Peyer's patch (tissue), 4 donors: Measurements from ENCODE around the gene IL20RB. TPM values are rescaled to one million over a fixed set of nuclear protein-coding genes. Genes with fewer than 3 reads are reported as not detected.
A peak's percentile ranks its signal among the peaks of the same experiment; 100 is the strongest.

Experiments used
- DNase-seq, 3 donors: peaks; one replicate each; pipeline ENCODE4 v3.0.0-alpha.2; 2017 to 2019
- H3K27ac ChIP-seq, 4 donors: fragments of 200-600 bp; sonication (generic); one replicate each; pipeline ENCODE4 v1.5.1; 2016 to 2019
- H3K27me3 ChIP-seq, 2 donors: fragments of 200-600 bp; sonication (generic); one replicate each; pipeline ENCODE4 v1.5.1; 2019
- H3K36me3 ChIP-seq, 3 donors: fragments of 200-600 bp; sonication (generic); one replicate each; pipeline ENCODE4 v1.5.1; 2016 to 2019
- H3K4me1 ChIP-seq, 4 donors: fragments of 200-600 bp; sonication (generic); one replicate each; pipeline ENCODE4 v1.5.1; 2016 to 2019
- H3K4me3 ChIP-seq, 4 donors: fragments of 200-600 bp; sonication (generic); 1 replicate in 3 of 4; 2 replicates in 1 of 4; pipeline ENCODE4 v1.5.1; 2016 to 2019; ENCODE audit warnings: mild to moderate bottlenecking in 1 of 4
- H3K9me3 ChIP-seq, 4 donors: fragments of 200-600 bp; sonication (generic); one replicate each; pipeline ENCODE4 v1.5.1; 2016 to 2019; ENCODE audit warnings: mild to moderate bottlenecking in 1 of 4
- CTCF ChIP-seq, 6 experiments: fragments of 450-650 bp in 4 of 6; fragments of 200-600 bp in 2 of 6; sonication (generic) in 1 of 6; IDR thresholded peaks; one replicate each; pipeline ENCODE4 v1.5.1; 2017 to 2019; ENCODE audit warnings: antibody characterized with exemption in 6 of 6, mild to moderate bottlenecking in 3 of 6, moderate library complexity in 1 of 6
- POLR2A ChIP-seq, 2 donors: fragments of 450-650 bp; IDR thresholded peaks; one replicate each; pipeline ENCODE4 v1.5.1; 2017; ENCODE audit warnings: antibody characterized with exemption in 2 of 2, mild to moderate bottlenecking in 2 of 2, moderate library complexity in 2 of 2
- total RNA-seq, 4 donors: library from RNA; depleted of rRNA; stranded (reverse); fragments of >200 nt; gene quantifications; one replicate each; pipeline ENCODE4 v1.1.0, GENCODE V29; 2016

IL20RB gene
- total RNA-seq, 4 donors from 2014 or later: 0.54 to 1.7 (median 0.81) TPM

DNA sequence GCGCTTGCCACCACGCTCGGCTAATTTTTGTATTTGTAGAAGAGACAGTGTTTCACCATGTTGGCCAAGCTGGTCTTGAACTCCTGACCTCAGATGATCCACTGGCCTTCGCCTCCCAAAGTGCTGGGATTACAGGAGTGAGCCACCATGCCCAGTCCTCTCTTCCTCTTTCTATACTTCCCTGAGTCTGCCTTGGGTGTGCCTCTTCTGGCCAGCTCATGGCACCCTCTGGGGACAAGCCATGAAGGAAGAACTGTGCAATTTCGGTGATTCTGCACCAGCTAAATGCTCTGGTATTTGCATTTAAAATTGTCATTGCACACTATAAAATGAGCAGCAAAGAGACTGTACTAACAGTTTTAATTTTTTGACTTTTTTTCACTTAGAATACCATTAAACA lies 66.6 kb downstream of the IL20RB start:
- Histone ChIP-seq H3K9me3 (no peaks in the 10 kb centered on the region), H3K27ac (no peak overlapping the region), H3K36me3 (no peaks in the 10 kb centered on the region), H3K4me3 (no peak overlapping the region), H3K27me3 (no peaks in the 10 kb centered on the region), H3K4me1 (no peaks in the 10 kb centered on the region)
- TF ChIP-seq POLR2A (IDR thresholded peaks at IDR 0.05): no peak
- no peak for TF ChIP-seq CTCF (IDR thresholded peaks at IDR 0.05)
- DNase-seq: no peak

DNA sequence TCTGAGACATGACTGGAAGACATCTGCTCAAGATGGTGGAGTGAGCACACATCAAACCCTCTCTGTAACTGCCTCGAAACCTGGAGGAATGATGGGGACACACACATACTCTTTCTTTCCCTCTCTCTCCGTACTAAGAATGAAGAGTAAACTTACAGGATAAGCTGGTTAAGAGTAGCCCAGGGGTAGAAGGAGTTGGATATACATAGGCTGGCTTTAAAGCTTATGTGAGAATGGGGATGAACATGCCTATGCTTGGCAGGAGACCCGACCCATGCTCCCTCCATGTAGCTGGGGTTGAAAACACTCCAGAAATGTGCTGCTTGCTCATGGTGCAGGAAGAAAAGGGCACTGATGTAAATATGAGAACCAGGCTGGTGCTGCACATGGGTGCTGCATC lies 68.9 kb downstream of the IL20RB start:
- no peak overlapping the region for H3K27ac ChIP-seq
- no peaks in the 10 kb centered on the region for H3K9me3 ChIP-seq
- DNase-seq: no peak
- no peak for TF ChIP-seq CTCF (IDR thresholded peaks at IDR 0.05)
- no peak for TF ChIP-seq POLR2A (IDR thresholded peaks at IDR 0.05)
- H3K4me3 ChIP-seq: no peak overlapping the region
- no peaks in the 10 kb centered on the region for H3K27me3 ChIP-seq
- no peaks in the 10 kb centered on the region for H3K36me3 ChIP-seq
- no peaks in the 10 kb centered on the region for H3K4me1 ChIP-seq

- TF ChIP-seq CTCF (IDR thresholded peaks at IDR 0.05) (peak; percentile 58 to 93 (median 80)), POLR2A (IDR thresholded peaks at IDR 0.05) (no peak)
- Histone ChIP-seq H3K4me3 (peak overlapping the region in 2 of 4 donors; percentile 32 to 37), H3K36me3 (no peaks in the 10 kb centered on the region), H3K27me3 (no peaks in the 10 kb centered on the region), H3K9me3 (no peaks in the 10 kb centered on the region), H3K27ac (no peak overlapping the region), H3K4me1 (peaks cover 0 to 5% (median 1%) of the 10 kb centered on the region in 4 donors)
- peak; percentile 64 to 94 (median 83) for DNase-seq
These were observed 74.8 kb downstream of the IL20RB start for GRCh38 chr3:137032465-137033120.

GRCh38 chr3:137035631-137036030 lies 77.8 kb downstream of the IL20RB start:
- Histone ChIP-seq H3K27me3 (no peaks in the 10 kb centered on the region), H3K27ac (no peak overlapping the region), H3K4me1 (peaks cover 0 to 5% (median 1%) of the 10 kb centered on the region in 4 donors), H3K36me3 (no peaks in the 10 kb centered on the region), H3K9me3 (no peaks in the 10 kb centered on the region), H3K4me3 (no peak overlapping the region)
- no peak for DNase-seq
- TF ChIP-seq POLR2A (IDR thresholded peaks at IDR 0.05) (no peak), CTCF (IDR thresholded peaks at IDR 0.05) (no peak)

- Histone ChIP-seq H3K4me1 (no peaks in the 10 kb centered on the region), H3K27me3 (no peaks in the 10 kb centered on the region), H3K27ac (no peak overlapping the region), H3K36me3 (no peaks in the 10 kb centered on the region), H3K4me3 (no peak overlapping the region), H3K9me3 (no peaks in the 10 kb centered on the region)
- TF ChIP-seq POLR2A (IDR thresholded peaks at IDR 0.05) (no peak), CTCF (IDR thresholded peaks at IDR 0.05) (no peak)
- DNase-seq: no peak
These were observed 81.8 kb downstream of the IL20RB start for GRCh38 chr3:137039570-137039969.
